HCT116 (cell line): Measurements from ENCODE around the gene MLLT6.

Source experiments
- CEBPB ChIP-seq: IDR thresholded peaks from 2 replicates; pipeline ENCODE4 v1.6.1; 2012; ENCODE audit warnings: low read depth
- JUND ChIP-seq: IDR thresholded peaks from 2 replicates; pipeline ENCODE4 v1.6.1; 2012
- POLR2A ChIP-seq: IDR thresholded peaks from 2 replicates; pipeline ENCODE4 v1.7.0; 2011; ENCODE audit warnings: borderline replicate concordance; ENCODE audit not compliant: insufficient read depth, insufficient read length; ENCODE audit errors: extremely low read depth
- RAD21 ChIP-seq: IDR thresholded peaks from 2 replicates; pipeline ENCODE4 v1.6.1; 2012; ENCODE audit warnings: low read depth, mild to moderate bottlenecking
- TF ChIP-seq, protein P1 (sequence below), 3 experiments: fragments of 200-600 bp in 1 of 3; sonication (generic) in 1 of 3; IDR thresholded peaks in 2 of 3; conservative IDR thresholded peaks in 1 of 3; 2 replicates each; pipeline ENCODE4 v1.5.1; 2012 to 2017; ENCODE audit warnings: low read depth in 2 of 3, low read length in 2 of 3, antibody characterized with exemption in 1 of 3, borderline replicate concordance in 1 of 3, control low read depth in 1 of 3, mild to moderate bottlenecking in 1 of 3, mixed read lengths in 1 of 3, mixed run types in 1 of 3, moderate library complexity in 1 of 3; ENCODE audit not compliant: insufficient read depth in 1 of 3

DNA sequence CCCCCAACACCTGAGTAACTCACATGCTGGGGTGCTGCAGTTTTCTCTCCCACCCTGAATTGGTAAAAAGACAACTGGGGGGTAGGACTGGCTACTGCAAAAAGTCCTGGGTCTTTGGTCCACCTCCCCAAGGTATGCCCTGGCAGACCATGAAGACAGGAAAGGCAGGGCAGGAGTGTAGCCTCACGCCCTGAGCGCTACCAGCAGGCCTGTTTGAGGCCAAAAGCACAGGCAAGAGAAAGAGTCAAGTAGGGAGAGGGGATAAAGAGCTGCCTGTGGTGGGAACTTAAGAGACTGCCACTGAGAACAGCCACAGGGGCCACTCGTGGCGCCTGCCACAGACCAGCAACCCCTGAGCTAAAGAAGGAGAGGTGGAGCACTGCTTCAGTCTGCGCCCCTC is 61.3 kb downstream of the MLLT6 start:
- TF ChIP-seq, protein P1, sequence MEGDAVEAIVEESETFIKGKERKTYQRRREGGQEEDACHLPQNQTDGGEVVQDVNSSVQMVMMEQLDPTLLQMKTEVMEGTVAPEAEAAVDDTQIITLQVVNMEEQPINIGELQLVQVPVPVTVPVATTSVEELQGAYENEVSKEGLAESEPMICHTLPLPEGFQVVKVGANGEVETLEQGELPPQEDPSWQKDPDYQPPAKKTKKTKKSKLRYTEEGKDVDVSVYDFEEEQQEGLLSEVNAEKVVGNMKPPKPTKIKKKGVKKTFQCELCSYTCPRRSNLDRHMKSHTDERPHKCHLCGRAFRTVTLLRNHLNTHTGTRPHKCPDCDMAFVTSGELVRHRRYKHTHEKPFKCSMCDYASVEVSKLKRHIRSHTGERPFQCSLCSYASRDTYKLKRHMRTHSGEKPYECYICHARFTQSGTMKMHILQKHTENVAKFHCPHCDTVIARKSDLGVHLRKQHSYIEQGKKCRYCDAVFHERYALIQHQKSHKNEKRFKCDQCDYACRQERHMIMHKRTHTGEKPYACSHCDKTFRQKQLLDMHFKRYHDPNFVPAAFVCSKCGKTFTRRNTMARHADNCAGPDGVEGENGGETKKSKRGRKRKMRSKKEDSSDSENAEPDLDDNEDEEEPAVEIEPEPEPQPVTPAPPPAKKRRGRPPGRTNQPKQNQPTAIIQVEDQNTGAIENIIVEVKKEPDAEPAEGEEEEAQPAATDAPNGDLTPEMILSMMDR (IDR thresholded peaks at IDR 0.05 in 2 of 3, conservative IDR thresholded peaks at IDR 0.05 in 1 of 3; ENCODE audit: borderline replicate concordance in 1 of 3, insufficient read depth in 1 of 3, low read depth in 2 of 3, low read length in 2 of 3) = no peak
- TF ChIP-seq RAD21 = no peak
- TF ChIP-seq POLR2A = no peak
- TF ChIP-seq CEBPB = no peak
- no peak for TF ChIP-seq JUND
